Measurements from ENCODE around the gene PCDHB13.
"Not testable (repeated sequence)": the region's sequence is repeated elsewhere in the genome, so short reads cannot be mapped to it uniquely, and the experiment has no call there.

Gene PCDHB13

GRCh38 chr5:141192110-141192725, 21.5 kb upstream of the PCDHB13 start, which contains the start of gene PCDHB10:
Gene PCDHB10, plus strand, starts transcription at chr5:141192353. Its CDS starts 200 bp downstream, at chr5:141192553.
- TF ChIP-seq POLR2A (IDR thresholded peaks at IDR 0.05; ENCODE audit: low read depth, low read length) (no peak), POLR2AphosphoS5 (IDR thresholded peaks at IDR 0.05; ENCODE audit: low read depth, low read length) (no peak), TAF1 (IDR thresholded peaks at IDR 0.05; ENCODE audit: borderline replicate concordance, low read depth, low read length) (no peak)
- no peak for DNase-seq (ENCODE audit: insufficient read length)
- no peak for FAIRE-seq

GRCh38 chr5:141194332-141194731, 19.4 kb upstream of the PCDHB13 start:
- not testable (repeated sequence) for FAIRE-seq; DNase-seq (ENCODE audit: insufficient read length)

- FAIRE-seq (no peak), DNase-seq (ENCODE audit: insufficient read length) (no peak)
- TF ChIP-seq TAF1 (IDR thresholded peaks at IDR 0.05; ENCODE audit: borderline replicate concordance, low read depth, low read length): no peak
- no peak for TF ChIP-seq POLR2AphosphoS5 (IDR thresholded peaks at IDR 0.05; ENCODE audit: low read depth, low read length)
- no peak for TF ChIP-seq POLR2A (IDR thresholded peaks at IDR 0.05; ENCODE audit: low read depth, low read length)
These were observed 17.4 kb upstream of the PCDHB13 start for GRCh38 chr5:141196363-141196762.

- no peak for FAIRE-seq
- no peak for DNase-seq (ENCODE audit: insufficient read length)
- TF ChIP-seq TAF1 (IDR thresholded peaks at IDR 0.05; ENCODE audit: borderline replicate concordance, low read depth, low read length) (no peak), POLR2AphosphoS5 (IDR thresholded peaks at IDR 0.05; ENCODE audit: low read depth, low read length) (no peak), POLR2A (IDR thresholded peaks at IDR 0.05; ENCODE audit: low read depth, low read length) (no peak)
These were observed 14.1 kb upstream of the PCDHB13 start, which contains the start of gene PCDHB11 for GRCh38 chr5:141199359-141200235. Gene PCDHB11, plus strand, starts transcription at chr5:141199627. Its CDS starts 148 bp downstream, at chr5:141199775.

GRCh38 chr5:141201126-141201525, 12.6 kb upstream of the PCDHB13 start:
- FAIRE-seq; DNase-seq (ENCODE audit: insufficient read length): not testable (repeated sequence)

- FAIRE-seq; DNase-seq (ENCODE audit: insufficient read length): not testable (repeated sequence)
These were observed 12.1 kb upstream of the PCDHB13 start for GRCh38 chr5:141201646-141202045.

- no peak for DNase-seq (ENCODE audit: insufficient read length)
- FAIRE-seq: no peak
- TF ChIP-seq TAF1 (IDR thresholded peaks at IDR 0.05; ENCODE audit: borderline replicate concordance, low read depth, low read length) (no peak), POLR2AphosphoS5 (IDR thresholded peaks at IDR 0.05; ENCODE audit: low read depth, low read length) (no peak), POLR2A (IDR thresholded peaks at IDR 0.05; ENCODE audit: low read depth, low read length) (no peak)
These were observed 5.2 kb upstream of the PCDHB13 start, which contains the start of gene PCDHB12 for GRCh38 chr5:141208478-141208877. Gene PCDHB12, plus strand, starts transcription at chr5:141208719. Its CDS starts 189 bp downstream, at chr5:141208908.

GRCh38 chr5:141210281-141210680, 3.4 kb upstream of the PCDHB13 start:
- FAIRE-seq; DNase-seq (ENCODE audit: insufficient read length): not testable (repeated sequence)

- FAIRE-seq; DNase-seq (ENCODE audit: insufficient read length): not testable (repeated sequence)
These were observed 2.9 kb upstream of the PCDHB13 start for GRCh38 chr5:141210849-141211248.

- not testable (repeated sequence) for FAIRE-seq; DNase-seq (ENCODE audit: insufficient read length)
These were observed 864 bp downstream of the PCDHB13 start for GRCh38 chr5:141214583-141214982.

- not testable (repeated sequence) for FAIRE-seq; DNase-seq (ENCODE audit: insufficient read length)
These were observed 1.8 kb downstream of the PCDHB13 start for GRCh38 chr5:141215504-141215903.

GRCh38 chr5:141216035-141216434, 2.3 kb downstream of the PCDHB13 start:
- DNase-seq (ENCODE audit: insufficient read length); FAIRE-seq: not testable (repeated sequence)

GRCh38 chr5:141223112-141223783, 9.5 kb downstream of the PCDHB13 start, which contains the start of gene PCDHB14:
Gene PCDHB14, plus strand, starts transcription at chr5:141223343. Its CDS starts 163 bp downstream, at chr5:141223506.
- no peak for FAIRE-seq
- no peak for DNase-seq (ENCODE audit: insufficient read length)
- TF ChIP-seq POLR2AphosphoS5 (IDR thresholded peaks at IDR 0.05; ENCODE audit: low read depth, low read length) (no peak), POLR2A (IDR thresholded peaks at IDR 0.05; ENCODE audit: low read depth, low read length) (no peak), TAF1 (IDR thresholded peaks at IDR 0.05; ENCODE audit: borderline replicate concordance, low read depth, low read length) (no peak)

- FAIRE-seq; DNase-seq (ENCODE audit: insufficient read length): not testable (repeated sequence)
These were observed 11.1 kb downstream of the PCDHB13 start for GRCh38 chr5:141224844-141225243.

GRCh38 chr5:141225421-141225820, 11.7 kb downstream of the PCDHB13 start:
- FAIRE-seq; DNase-seq (ENCODE audit: insufficient read length): not testable (repeated sequence)
